Thymus (tissue), 14 donors: ENCODE results near the gene USP17L30. TPM values are rescaled to one million over a fixed set of nuclear protein-coding genes. Genes with fewer than 3 reads are reported as not detected.
"Not testable (repeated sequence)": the region's sequence is repeated elsewhere in the genome, so short reads cannot be mapped to it uniquely, and the experiment has no call there.

Experiments
- DNase-seq, 9 donors: peaks; one replicate each; pipeline ENCODE4 v3.0.0-alpha.2; 2013; ENCODE audit warnings: low spot score in 9 of 9, low read depth in 6 of 9, missing footprints in 1 of 9
- H3K27ac ChIP-seq, 2 donors: one replicate each; pipeline ENCODE4 v1.5.1; 2013; ENCODE audit warnings: control low read depth in 1 of 2, low read depth in 1 of 2, low read length in 1 of 2, mild to moderate bottlenecking in 1 of 2, moderate library complexity in 1 of 2
- H3K27me3 ChIP-seq, 2 donors: one replicate each; pipeline ENCODE4 v1.5.1; 2013; ENCODE audit warnings: low read length in 1 of 2; ENCODE audit not compliant: control insufficient read depth in 2 of 2, insufficient read depth in 1 of 2
- H3K36me3 ChIP-seq, 2 donors: one replicate each; pipeline ENCODE4 v1.5.1; 2013; ENCODE audit warnings: low read length in 1 of 2, mild to moderate bottlenecking in 1 of 2, moderate library complexity in 1 of 2; ENCODE audit not compliant: control insufficient read depth in 2 of 2, insufficient read depth in 2 of 2
- H3K4me1 ChIP-seq, 2 donors: one replicate each; pipeline ENCODE4 v1.5.1; 2013; ENCODE audit warnings: low read length in 2 of 2; ENCODE audit not compliant: control insufficient read depth in 2 of 2, insufficient read depth in 2 of 2
- H3K4me3 ChIP-seq, 2 donors: one replicate each; pipeline ENCODE4 v1.5.1; 2013; ENCODE audit warnings: low read length in 2 of 2, control low read depth in 1 of 2, mild to moderate bottlenecking in 1 of 2
- H3K9me3 ChIP-seq, 2 donors: one replicate each; pipeline ENCODE4 v1.5.1; 2013; ENCODE audit warnings: low read length in 1 of 2, mild to moderate bottlenecking in 1 of 2; ENCODE audit not compliant: control insufficient read depth in 2 of 2, insufficient read depth in 1 of 2
- WGBS: extraction: QIAGEN DNeasy Blood & Tissue Kit; methylation state at CpG from one replicate; pipeline ENCODE4 v1.1.7; 2013; 5-methylcytosine and 5-hydroxymethylcytosine counted together
- long read RNA-seq, 10 donors: transcript quantifications; one replicate each; lab custom pipeline, GENCODE V29; 2026
- polyA plus RNA-seq: library from polyadenylated mRNA; stranded (reverse); fragments of 200-250 nt; gene quantifications from one replicate; pipeline ENCODE4 v1.2.3, GENCODE V29; 2013
- total RNA-seq: library from RNA; stranded (reverse); fragments of 120-200 nt; gene quantifications from one replicate; pipeline ENCODE4 v1.2.4, GENCODE V29; 2013
- donor health status: healthy.

The USP17L30 gene, protein sequence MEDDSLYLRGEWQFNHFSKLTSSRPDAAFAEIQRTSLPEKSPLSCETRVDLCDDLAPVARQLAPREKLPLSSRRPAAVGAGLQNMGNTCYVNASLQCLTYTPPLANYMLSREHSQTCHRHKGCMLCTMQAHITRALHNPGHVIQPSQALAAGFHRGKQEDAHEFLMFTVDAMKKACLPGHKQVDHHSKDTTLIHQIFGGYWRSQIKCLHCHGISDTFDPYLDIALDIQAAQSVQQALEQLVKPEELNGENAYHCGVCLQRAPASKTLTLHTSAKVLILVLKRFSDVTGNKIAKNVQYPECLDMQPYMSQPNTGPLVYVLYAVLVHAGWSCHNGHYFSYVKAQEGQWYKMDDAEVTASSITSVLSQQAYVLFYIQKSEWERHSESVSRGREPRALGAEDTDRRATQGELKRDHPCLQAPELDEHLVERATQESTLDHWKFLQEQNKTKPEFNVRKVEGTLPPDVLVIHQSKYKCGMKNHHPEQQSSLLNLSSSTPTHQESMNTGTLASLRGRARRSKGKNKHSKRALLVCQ
- total RNA-seq (not detected), polyA plus RNA-seq (not detected)
- long read RNA-seq, donor 1 = 0 reads
- long read RNA-seq, donor 2 = 0 reads
- long read RNA-seq, donor 3 = 0 reads
- long read RNA-seq, donor 4 = 0 reads
- long read RNA-seq, donor 5 = 0 reads
- long read RNA-seq, donor 6 = 0 reads
- long read RNA-seq, donor 7 = 0 reads
- long read RNA-seq, donor 8 = 0 reads
- long read RNA-seq, donor 9 = 0 reads
- long read RNA-seq, donor 10 = 0 reads

DNA sequence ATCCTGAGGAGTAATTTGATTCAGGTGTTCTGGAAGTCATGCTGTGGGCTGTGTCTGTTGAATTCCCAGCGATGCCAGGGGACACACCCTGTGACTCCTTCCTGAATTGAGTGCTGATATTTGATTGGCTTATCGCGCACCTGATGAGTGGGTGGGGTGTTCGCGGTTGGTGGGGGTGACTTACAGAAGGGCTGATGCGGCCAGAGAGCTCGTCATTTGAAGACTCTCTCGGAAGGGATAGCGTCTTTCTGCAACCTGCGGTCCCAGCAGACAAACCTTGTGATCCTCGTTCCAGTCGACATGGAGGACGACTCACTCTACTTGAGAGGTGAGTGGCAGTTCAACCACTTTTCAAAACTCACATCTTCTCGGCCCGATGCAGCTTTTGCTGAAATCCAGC, at the start of gene USP17L30:
TSS of gene USP17L30 (plus strand) at position 301 of the 400 bp plus-strand sequence. CDS start at position 301, 0 bp downstream.
- not testable (repeated sequence) for DNase-seq, H3K27me3 ChIP-seq, H3K36me3 ChIP-seq, H3K9me3 ChIP-seq, H3K4me1 ChIP-seq, H3K4me3 ChIP-seq, H3K27ac ChIP-seq
- no CpG with 5 or more reads among the region's 15 CpGs for WGBS

DNA sequence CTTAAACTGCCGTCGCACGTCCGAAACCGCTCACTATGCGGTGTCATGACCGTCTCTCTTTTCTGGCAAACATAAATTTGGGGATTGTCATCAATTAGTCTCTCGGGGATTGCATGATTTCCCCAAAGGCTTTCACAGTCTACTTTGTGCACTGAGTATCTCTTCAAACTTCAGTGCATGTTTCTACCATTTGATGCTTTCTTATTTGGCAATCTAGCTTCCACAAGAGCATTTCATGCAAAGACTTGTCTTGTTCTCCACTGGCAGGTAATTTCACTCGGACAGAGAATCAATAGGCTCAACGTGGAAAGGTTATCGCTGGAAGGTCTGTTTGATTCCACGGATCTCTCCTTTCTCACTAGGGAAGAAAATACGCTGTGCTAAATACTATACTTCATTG, 38.7 kb upstream of the USP17L30 start:
- H3K27me3 ChIP-seq, H3K4me3 ChIP-seq, DNase-seq, H3K36me3 ChIP-seq, H3K4me1 ChIP-seq, H3K9me3 ChIP-seq, H3K27ac ChIP-seq: not testable (repeated sequence)
- WGBS = 94% methylated on average over 1 of the region's 13 CpGs

DNA sequence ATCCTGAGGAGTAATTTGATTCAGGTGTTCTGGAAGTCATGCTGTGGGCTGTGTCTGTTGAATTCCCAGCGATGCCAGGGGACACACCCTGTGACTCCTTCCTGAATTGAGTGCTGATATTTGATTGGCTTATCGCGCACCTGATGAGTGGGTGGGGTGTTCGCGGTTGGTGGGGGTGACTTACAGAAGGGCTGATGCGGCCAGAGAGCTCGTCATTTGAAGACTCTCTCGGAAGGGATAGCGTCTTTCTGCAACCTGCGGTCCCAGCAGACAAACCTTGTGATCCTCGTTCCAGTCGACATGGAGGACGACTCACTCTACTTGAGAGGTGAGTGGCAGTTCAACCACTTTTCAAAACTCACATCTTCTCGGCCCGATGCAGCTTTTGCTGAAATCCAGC, 38.1 kb upstream of the USP17L30 start, which contains the start of gene USP17L24:
TSS of gene USP17L24 (plus strand) at position 301 of the 400 bp plus-strand sequence. CDS start at position 301, 0 bp downstream.
- H3K4me3 ChIP-seq, H3K36me3 ChIP-seq, DNase-seq, H3K4me1 ChIP-seq, H3K27me3 ChIP-seq, H3K9me3 ChIP-seq, H3K27ac ChIP-seq: not testable (repeated sequence)
- WGBS = no CpG with 5 or more reads among the region's 15 CpGs

DNA sequence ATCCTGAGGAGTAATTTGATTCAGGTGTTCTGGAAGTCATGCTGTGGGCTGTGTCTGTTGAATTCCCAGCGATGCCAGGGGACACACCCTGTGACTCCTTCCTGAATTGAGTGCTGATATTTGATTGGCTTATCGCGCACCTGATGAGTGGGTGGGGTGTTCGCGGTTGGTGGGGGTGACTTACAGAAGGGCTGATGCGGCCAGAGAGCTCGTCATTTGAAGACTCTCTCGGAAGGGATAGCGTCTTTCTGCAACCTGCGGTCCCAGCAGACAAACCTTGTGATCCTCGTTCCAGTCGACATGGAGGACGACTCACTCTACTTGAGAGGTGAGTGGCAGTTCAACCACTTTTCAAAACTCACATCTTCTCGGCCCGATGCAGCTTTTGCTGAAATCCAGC, 33.3 kb upstream of the USP17L30 start, which contains the start of gene USP17L25:
TSS of gene USP17L25 (plus strand) at position 301 of the 400 bp plus-strand sequence. CDS start at position 301, 0 bp downstream.
- not testable (repeated sequence) for H3K27ac ChIP-seq, H3K9me3 ChIP-seq, DNase-seq, H3K4me3 ChIP-seq, H3K4me1 ChIP-seq, H3K27me3 ChIP-seq, H3K36me3 ChIP-seq
- no CpG with 5 or more reads among the region's 15 CpGs for WGBS

DNA sequence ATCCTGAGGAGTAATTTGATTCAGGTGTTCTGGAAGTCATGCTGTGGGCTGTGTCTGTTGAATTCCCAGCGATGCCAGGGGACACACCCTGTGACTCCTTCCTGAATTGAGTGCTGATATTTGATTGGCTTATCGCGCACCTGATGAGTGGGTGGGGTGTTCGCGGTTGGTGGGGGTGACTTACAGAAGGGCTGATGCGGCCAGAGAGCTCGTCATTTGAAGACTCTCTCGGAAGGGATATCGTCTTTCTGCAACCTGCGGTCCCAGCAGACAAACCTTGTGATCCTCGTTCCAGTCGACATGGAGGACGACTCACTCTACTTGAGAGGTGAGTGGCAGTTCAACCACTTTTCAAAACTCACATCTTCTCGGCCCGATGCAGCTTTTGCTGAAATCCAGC, 28.6 kb upstream of the USP17L30 start, which contains the start of gene USP17L26:
TSS of gene USP17L26 (plus strand) at position 301 of the 400 bp plus-strand sequence. CDS start at position 301, 0 bp downstream.
- H3K9me3 ChIP-seq, H3K27ac ChIP-seq, H3K4me1 ChIP-seq, H3K4me3 ChIP-seq, DNase-seq, H3K27me3 ChIP-seq, H3K36me3 ChIP-seq: not testable (repeated sequence)
- WGBS = no CpG with 5 or more reads among the region's 15 CpGs

DNA sequence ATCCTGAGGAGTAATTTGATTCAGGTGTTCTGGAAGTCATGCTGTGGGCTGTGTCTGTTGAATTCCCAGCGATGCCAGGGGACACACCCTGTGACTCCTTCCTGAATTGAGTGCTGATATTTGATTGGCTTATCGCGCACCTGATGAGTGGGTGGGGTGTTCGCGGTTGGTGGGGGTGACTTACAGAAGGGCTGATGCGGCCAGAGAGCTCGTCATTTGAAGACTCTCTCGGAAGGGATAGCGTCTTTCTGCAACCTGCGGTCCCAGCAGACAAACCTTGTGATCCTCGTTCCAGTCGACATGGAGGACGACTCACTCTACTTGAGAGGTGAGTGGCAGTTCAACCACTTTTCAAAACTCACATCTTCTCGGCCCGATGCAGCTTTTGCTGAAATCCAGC, 23.8 kb upstream of the USP17L30 start, which contains the start of gene USP17L5:
TSS of gene USP17L5 (plus strand) at position 301 of the 400 bp plus-strand sequence. CDS start at position 301, 0 bp downstream.
- H3K4me3 ChIP-seq, H3K4me1 ChIP-seq, DNase-seq, H3K27ac ChIP-seq, H3K36me3 ChIP-seq, H3K9me3 ChIP-seq, H3K27me3 ChIP-seq: not testable (repeated sequence)
- WGBS = no CpG with 5 or more reads among the region's 15 CpGs

DNA sequence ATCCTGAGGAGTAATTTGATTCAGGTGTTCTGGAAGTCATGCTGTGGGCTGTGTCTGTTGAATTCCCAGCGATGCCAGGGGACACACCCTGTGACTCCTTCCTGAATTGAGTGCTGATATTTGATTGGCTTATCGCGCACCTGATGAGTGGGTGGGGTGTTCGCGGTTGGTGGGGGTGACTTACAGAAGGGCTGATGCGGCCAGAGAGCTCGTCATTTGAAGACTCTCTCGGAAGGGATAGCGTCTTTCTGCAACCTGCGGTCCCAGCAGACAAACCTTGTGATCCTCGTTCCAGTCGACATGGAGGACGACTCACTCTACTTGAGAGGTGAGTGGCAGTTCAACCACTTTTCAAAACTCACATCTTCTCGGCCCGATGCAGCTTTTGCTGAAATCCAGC, 19.1 kb upstream of the USP17L30 start, which contains the start of gene USP17L27:
TSS of gene USP17L27 (plus strand) at position 301 of the 400 bp plus-strand sequence. CDS start at position 301, 0 bp downstream.
- H3K27ac ChIP-seq, H3K27me3 ChIP-seq, DNase-seq, H3K4me1 ChIP-seq, H3K4me3 ChIP-seq, H3K36me3 ChIP-seq, H3K9me3 ChIP-seq: not testable (repeated sequence)
- no CpG with 5 or more reads among the region's 15 CpGs for WGBS

DNA sequence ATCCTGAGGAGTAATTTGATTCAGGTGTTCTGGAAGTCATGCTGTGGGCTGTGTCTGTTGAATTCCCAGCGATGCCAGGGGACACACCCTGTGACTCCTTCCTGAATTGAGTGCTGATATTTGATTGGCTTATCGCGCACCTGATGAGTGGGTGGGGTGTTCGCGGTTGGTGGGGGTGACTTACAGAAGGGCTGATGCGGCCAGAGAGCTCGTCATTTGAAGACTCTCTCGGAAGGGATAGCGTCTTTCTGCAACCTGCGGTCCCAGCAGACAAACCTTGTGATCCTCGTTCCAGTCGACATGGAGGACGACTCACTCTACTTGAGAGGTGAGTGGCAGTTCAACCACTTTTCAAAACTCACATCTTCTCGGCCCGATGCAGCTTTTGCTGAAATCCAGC, 14.3 kb upstream of the USP17L30 start, which contains the start of gene USP17L28:
TSS of gene USP17L28 (plus strand) at position 301 of the 400 bp plus-strand sequence. CDS start at position 301, 0 bp downstream.
- not testable (repeated sequence) for H3K27me3 ChIP-seq, H3K36me3 ChIP-seq, H3K4me1 ChIP-seq, H3K9me3 ChIP-seq, DNase-seq, H3K4me3 ChIP-seq, H3K27ac ChIP-seq
- WGBS = no CpG with 5 or more reads among the region's 15 CpGs

DNA sequence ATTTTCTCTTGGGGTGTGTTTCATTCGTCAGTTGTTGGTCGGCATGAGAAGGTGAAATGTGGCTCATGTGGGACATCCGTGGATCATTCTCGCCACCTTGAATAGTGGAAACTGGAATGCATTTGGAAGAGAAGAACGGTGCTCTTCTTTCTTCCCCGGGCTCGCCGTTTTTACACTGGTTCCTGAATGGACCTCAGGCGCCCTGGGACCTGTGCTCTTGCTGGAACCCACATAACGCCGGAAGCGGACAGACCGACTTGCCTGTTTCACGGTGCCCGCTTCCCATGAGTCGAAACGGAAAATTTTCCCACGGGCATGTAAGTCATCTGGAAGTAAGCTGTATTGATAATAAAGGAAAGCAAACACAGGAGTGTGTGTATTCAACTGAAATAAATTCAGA, 12.1 kb upstream of the USP17L30 start:
- not testable (repeated sequence) for H3K9me3 ChIP-seq, H3K27me3 ChIP-seq, H3K4me3 ChIP-seq, DNase-seq, H3K27ac ChIP-seq, H3K4me1 ChIP-seq, H3K36me3 ChIP-seq
- 98% methylated on average over 13 of the region's 18 CpGs for WGBS
